ENCODE results near the gene SMIM45.

SMIM45 gene

DNA sequence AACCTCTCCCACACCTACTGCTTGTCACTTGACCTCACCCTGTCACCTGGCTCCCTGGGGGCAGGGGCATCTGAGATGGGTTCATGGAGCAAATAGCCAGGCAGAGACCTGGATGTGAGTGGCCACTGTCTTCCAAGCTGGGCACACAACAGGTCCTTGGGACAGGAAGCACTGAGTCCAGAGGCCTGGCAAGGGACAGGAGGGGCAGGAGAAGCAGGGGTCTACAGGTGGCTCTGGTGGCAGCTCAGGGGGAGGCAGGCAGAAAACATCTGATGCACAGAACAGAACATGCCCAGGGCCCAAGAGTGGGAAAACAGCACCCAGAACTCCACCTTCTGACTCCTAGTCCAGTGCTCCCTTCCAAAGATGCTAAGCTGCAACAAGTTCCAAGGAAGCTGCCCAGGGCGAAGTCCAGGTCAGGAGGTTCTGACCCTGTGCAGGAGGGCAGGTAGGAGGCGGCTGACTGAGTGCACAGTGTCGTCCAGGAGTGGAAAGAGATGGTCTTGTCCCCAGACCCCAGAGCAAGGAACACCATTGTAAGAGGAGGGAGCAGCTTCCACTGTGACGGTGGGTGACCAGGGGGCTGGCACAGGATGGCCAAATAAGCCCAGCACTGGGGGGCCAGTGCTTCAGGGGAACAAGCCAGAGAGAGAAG lies 28.9 kb upstream of the SMIM45 start:
- Histone ChIP-seq H3K9ac (ENCODE audit: low read length) (no peak overlapping the region), H4K20me1 (ENCODE audit: insufficient read depth) (no peaks in the 10 kb centered on the region), H3K4me3 (ENCODE audit: low read length) (no peak overlapping the region), H2AFZ (ENCODE audit: low read depth, low read length) (no peak overlapping the region), H3K27me3 (ENCODE audit: insufficient read depth, low read depth, low read length) (peaks cover 48% of the 10 kb centered on the region), H3K9me2 (ENCODE audit: insufficient read depth, low read length) (no peaks in the 10 kb centered on the region), H3K27ac (ENCODE audit: low read length) (no peak overlapping the region), H3F3A (ENCODE audit: insufficient read depth, low read length, poor library complexity, severe bottlenecking) (no peaks in the 10 kb centered on the region), H3K79me2 (replicated peaks; ENCODE audit: insufficient read depth, low read length) (no peaks in the 10 kb centered on the region), H3K9me3 (ENCODE audit: low read length) (no peaks in the 10 kb centered on the region), H3K4me2 (ENCODE audit: low read length) (no peak overlapping the region), H3K36me3 (ENCODE audit: insufficient read depth, low read length) (no peaks in the 10 kb centered on the region)
- TF ChIP-seq TAF1 (IDR thresholded peaks at IDR 0.05; ENCODE audit: low read depth) = no peak
- TF ChIP-seq, protein P1, sequence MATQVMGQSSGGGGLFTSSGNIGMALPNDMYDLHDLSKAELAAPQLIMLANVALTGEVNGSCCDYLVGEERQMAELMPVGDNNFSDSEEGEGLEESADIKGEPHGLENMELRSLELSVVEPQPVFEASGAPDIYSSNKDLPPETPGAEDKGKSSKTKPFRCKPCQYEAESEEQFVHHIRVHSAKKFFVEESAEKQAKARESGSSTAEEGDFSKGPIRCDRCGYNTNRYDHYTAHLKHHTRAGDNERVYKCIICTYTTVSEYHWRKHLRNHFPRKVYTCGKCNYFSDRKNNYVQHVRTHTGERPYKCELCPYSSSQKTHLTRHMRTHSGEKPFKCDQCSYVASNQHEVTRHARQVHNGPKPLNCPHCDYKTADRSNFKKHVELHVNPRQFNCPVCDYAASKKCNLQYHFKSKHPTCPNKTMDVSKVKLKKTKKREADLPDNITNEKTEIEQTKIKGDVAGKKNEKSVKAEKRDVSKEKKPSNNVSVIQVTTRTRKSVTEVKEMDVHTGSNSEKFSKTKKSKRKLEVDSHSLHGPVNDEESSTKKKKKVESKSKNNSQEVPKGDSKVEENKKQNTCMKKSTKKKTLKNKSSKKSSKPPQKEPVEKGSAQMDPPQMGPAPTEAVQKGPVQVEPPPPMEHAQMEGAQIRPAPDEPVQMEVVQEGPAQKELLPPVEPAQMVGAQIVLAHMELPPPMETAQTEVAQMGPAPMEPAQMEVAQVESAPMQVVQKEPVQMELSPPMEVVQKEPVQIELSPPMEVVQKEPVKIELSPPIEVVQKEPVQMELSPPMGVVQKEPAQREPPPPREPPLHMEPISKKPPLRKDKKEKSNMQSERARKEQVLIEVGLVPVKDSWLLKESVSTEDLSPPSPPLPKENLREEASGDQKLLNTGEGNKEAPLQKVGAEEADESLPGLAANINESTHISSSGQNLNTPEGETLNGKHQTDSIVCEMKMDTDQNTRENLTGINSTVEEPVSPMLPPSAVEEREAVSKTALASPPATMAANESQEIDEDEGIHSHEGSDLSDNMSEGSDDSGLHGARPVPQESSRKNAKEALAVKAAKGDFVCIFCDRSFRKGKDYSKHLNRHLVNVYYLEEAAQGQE (IDR thresholded peaks at IDR 0.05; ENCODE audit: borderline replicate concordance) = no peak
- no peak for TF ChIP-seq POLR2AphosphoS5 (IDR thresholded peaks at IDR 0.05)
- no peak for TF ChIP-seq EP300 (conservative IDR thresholded peaks at IDR 0.05; ENCODE audit: poor library complexity, severe bottlenecking)
- TF ChIP-seq, protein P2, sequence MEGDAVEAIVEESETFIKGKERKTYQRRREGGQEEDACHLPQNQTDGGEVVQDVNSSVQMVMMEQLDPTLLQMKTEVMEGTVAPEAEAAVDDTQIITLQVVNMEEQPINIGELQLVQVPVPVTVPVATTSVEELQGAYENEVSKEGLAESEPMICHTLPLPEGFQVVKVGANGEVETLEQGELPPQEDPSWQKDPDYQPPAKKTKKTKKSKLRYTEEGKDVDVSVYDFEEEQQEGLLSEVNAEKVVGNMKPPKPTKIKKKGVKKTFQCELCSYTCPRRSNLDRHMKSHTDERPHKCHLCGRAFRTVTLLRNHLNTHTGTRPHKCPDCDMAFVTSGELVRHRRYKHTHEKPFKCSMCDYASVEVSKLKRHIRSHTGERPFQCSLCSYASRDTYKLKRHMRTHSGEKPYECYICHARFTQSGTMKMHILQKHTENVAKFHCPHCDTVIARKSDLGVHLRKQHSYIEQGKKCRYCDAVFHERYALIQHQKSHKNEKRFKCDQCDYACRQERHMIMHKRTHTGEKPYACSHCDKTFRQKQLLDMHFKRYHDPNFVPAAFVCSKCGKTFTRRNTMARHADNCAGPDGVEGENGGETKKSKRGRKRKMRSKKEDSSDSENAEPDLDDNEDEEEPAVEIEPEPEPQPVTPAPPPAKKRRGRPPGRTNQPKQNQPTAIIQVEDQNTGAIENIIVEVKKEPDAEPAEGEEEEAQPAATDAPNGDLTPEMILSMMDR (IDR thresholded peaks at IDR 0.05; ENCODE audit: poor library complexity, severe bottlenecking) = no peak
- TF ChIP-seq MXI1 (conservative IDR thresholded peaks at IDR 0.05; ENCODE audit: poor library complexity, severe bottlenecking) = no peak
- no peak for TF ChIP-seq SMC3 (conservative IDR thresholded peaks at IDR 0.05; ENCODE audit: poor library complexity)

- Histone ChIP-seq H3K79me2 (replicated peaks; ENCODE audit: insufficient read depth, low read length) (no peaks in the 10 kb centered on the region), H3K27ac (ENCODE audit: low read length) (no peak overlapping the region), H3K9ac (ENCODE audit: low read length) (no peak overlapping the region), H3K4me3 (ENCODE audit: low read length) (no peak overlapping the region), H3F3A (ENCODE audit: insufficient read depth, low read length, poor library complexity, severe bottlenecking) (no peaks in the 10 kb centered on the region), H3K36me3 (ENCODE audit: insufficient read depth, low read length) (no peaks in the 10 kb centered on the region), H4K20me1 (ENCODE audit: insufficient read depth) (no peaks in the 10 kb centered on the region), H3K9me3 (ENCODE audit: low read length) (no peaks in the 10 kb centered on the region), H3K9me2 (ENCODE audit: insufficient read depth, low read length) (no peaks in the 10 kb centered on the region), H3K4me2 (ENCODE audit: low read length) (no peak overlapping the region), H3K27me3 (ENCODE audit: insufficient read depth, low read depth, low read length) (peaks cover 41% of the 10 kb centered on the region), H2AFZ (ENCODE audit: low read depth, low read length) (no peak overlapping the region)
- TF ChIP-seq EP300 (conservative IDR thresholded peaks at IDR 0.05; ENCODE audit: poor library complexity, severe bottlenecking) (no peak), RAD21 (conservative IDR thresholded peaks at IDR 0.05) (no peak), POLR2AphosphoS5 (IDR thresholded peaks at IDR 0.05) (no peak), SMC3 (conservative IDR thresholded peaks at IDR 0.05; ENCODE audit: poor library complexity) (no peak), EZH2 (IDR thresholded peaks at IDR 0.05; ENCODE audit: borderline replicate concordance, insufficient read depth, low read length, poor library complexity, severe bottlenecking) (no peak), MXI1 (conservative IDR thresholded peaks at IDR 0.05; ENCODE audit: poor library complexity, severe bottlenecking) (no peak), TAF1 (IDR thresholded peaks at IDR 0.05; ENCODE audit: low read depth) (no peak)
- TF ChIP-seq, protein P2 (IDR thresholded peaks at IDR 0.05; ENCODE audit: poor library complexity, severe bottlenecking) = no peak
- TF ChIP-seq, protein P1 (IDR thresholded peaks at IDR 0.05; ENCODE audit: borderline replicate concordance) = no peak
These were observed 28.2 kb upstream of the SMIM45 start for GRCh38 chr22:41923595-41924276.

Measured in neural cell (in vitro differentiated cells).